IMR-90 (cell line): ENCODE data around the gene PPP1R14C. TPM values are rescaled to one million over a fixed set of nuclear protein-coding genes. Genes with fewer than 3 reads are reported as not detected.

ENCODE experiments used
- ATAC-seq: fragments of 200-7000 bp; cut with Tn5 transposase; 2 replicates; pipeline ENCODE4 v1.9.1; 2020; ENCODE audit warnings: low read depth, mild to moderate bottlenecking, moderate library complexity
- BruUV-seq: library from RNA; stranded (reverse); fragments of 400-500 nt; replicated peaks from 2 replicates; lab custom pipeline; 2021; lab: Mats Ljungman, UMichigan
- CTCF ChIA-PET: fragments of 300-600 bp; formaldehyde crosslinking; extraction: SDS; loops from one replicate; lab custom pipeline; 2021; ENCODE audit warnings: antibody characterized with exemption; lab: Yijun Ruan, JAX
- POLR2A ChIA-PET: fragments of 300-600 bp; sonication (Branson Sonifier 250); formaldehyde crosslinking; loops from one replicate; lab custom pipeline; 2022; ENCODE audit warnings: antibody characterized with exemption; ENCODE audit not compliant: unreplicated experiment; lab: Charles Lee
- DNase-seq: peaks from one replicate; pipeline ENCODE4 v3.0.0; 2013
- H2AFZ ChIP-seq: replicated peaks from 2 replicates; pipeline ENCODE3; 2013; ENCODE audit warnings: low read length, mild to moderate bottlenecking; ENCODE audit not compliant: poor library complexity
- H2AK5ac ChIP-seq: 2 replicates; pipeline ENCODE4 v1.6.1; 2013; ENCODE audit warnings: low read depth, low read length, inconsistent platforms
- H2AK9ac ChIP-seq: replicated peaks from 2 replicates; pipeline ENCODE3; 2013; ENCODE audit warnings: mild to moderate bottlenecking, low read depth, low read length, moderate library complexity; ENCODE audit not compliant: poor library complexity
- H2BK120ac ChIP-seq: 2 replicates; pipeline ENCODE4 v1.6.1; 2013; ENCODE audit warnings: low read depth, low read length, inconsistent platforms
- H2BK15ac ChIP-seq: 3 replicates; pipeline ENCODE4 v1.6.1; 2013; ENCODE audit warnings: low read depth, low read length, inconsistent platforms
- H2BK20ac ChIP-seq: 2 replicates; pipeline ENCODE4 v1.6.1; 2013; ENCODE audit warnings: low read depth, mild to moderate bottlenecking, inconsistent platforms, low read length, moderate library complexity
- H2BK5ac ChIP-seq: 2 replicates; pipeline ENCODE4 v1.6.1; 2013; ENCODE audit warnings: mild to moderate bottlenecking, low read depth, low read length, inconsistent platforms; ENCODE audit not compliant: poor library complexity, severe bottlenecking
- H3K14ac ChIP-seq: replicated peaks from 2 replicates; pipeline ENCODE4 v1.6.1; 2013; ENCODE audit warnings: low read depth, low read length, inconsistent platforms
- H3K18ac ChIP-seq: 2 replicates; pipeline ENCODE4 v1.6.1; 2013; ENCODE audit warnings: low read depth, low read length, control low read depth
- H3K23ac ChIP-seq: 2 replicates; pipeline ENCODE4 v1.6.1; 2013; ENCODE audit warnings: low read depth, low read length, inconsistent platforms
- H3K27ac ChIP-seq: 2 replicates; pipeline ENCODE4 v1.5.1; 2013; ENCODE audit warnings: mild to moderate bottlenecking, control low read depth, low read length; ENCODE audit not compliant: insufficient read depth
- H3K27me3 ChIP-seq: 2 replicates; pipeline ENCODE4 v1.6.1; 2013; ENCODE audit warnings: low read length; ENCODE audit not compliant: control insufficient read depth, insufficient read depth
- H3K36me3 ChIP-seq: 2 replicates; pipeline ENCODE4 v1.6.1; 2013; ENCODE audit warnings: low read length, mixed read lengths; ENCODE audit not compliant: control insufficient read depth, insufficient read depth
- H3K4ac ChIP-seq: 2 replicates; pipeline ENCODE4 v1.6.1; 2013; ENCODE audit warnings: low read depth, low read length, inconsistent platforms
- H3K4me1 ChIP-seq: 2 replicates; pipeline ENCODE4 v1.6.1; 2013; ENCODE audit warnings: low read length, mixed read lengths; ENCODE audit not compliant: control insufficient read depth, insufficient read depth
- H3K4me2 ChIP-seq: 2 replicates; pipeline ENCODE4 v1.6.1; 2013; ENCODE audit warnings: low read depth, mild to moderate bottlenecking, control low read depth, low read length, moderate library complexity
- H3K4me3 ChIP-seq: 2 replicates; pipeline ENCODE4 v1.5.1; 2013; ENCODE audit warnings: low read depth, mild to moderate bottlenecking, control low read depth, low read length, moderate library complexity; ENCODE audit not compliant: insufficient read depth
- H3K56ac ChIP-seq: 2 replicates; pipeline ENCODE4 v1.6.1; 2013; ENCODE audit warnings: low read length, inconsistent platforms; ENCODE audit not compliant: insufficient read depth; ENCODE audit errors: extremely low read depth
- H3K79me1 ChIP-seq, 2 experiments: 2 replicates each; pipeline ENCODE4 v1.6.1; 2013; ENCODE audit warnings: low read length in 2 of 2, inconsistent platforms in 1 of 2, low read depth in 1 of 2
- H3K9ac ChIP-seq: 2 replicates; pipeline ENCODE4 v1.6.1; 2013; ENCODE audit warnings: low read depth, low read length, control low read depth
- H3K9me1 ChIP-seq: 2 replicates; pipeline ENCODE4 v1.6.1; 2013; ENCODE audit warnings: low read length, inconsistent platforms; ENCODE audit not compliant: insufficient read depth
- H3K9me3 ChIP-seq: 2 replicates; pipeline ENCODE4 v1.6.1; 2013; ENCODE audit warnings: low read length; ENCODE audit not compliant: control insufficient read depth, insufficient read depth
- H4K20me1 ChIP-seq: 2 replicates; pipeline ENCODE4 v1.6.1; 2013; ENCODE audit warnings: low read length, inconsistent platforms; ENCODE audit not compliant: insufficient read depth
- H4K5ac ChIP-seq: 2 replicates; pipeline ENCODE4 v1.6.1; 2013; ENCODE audit warnings: mild to moderate bottlenecking, low read depth, low read length, control low read depth
- H4K8ac ChIP-seq, 2 experiments: 2 replicates each; pipeline ENCODE4 v1.6.1; 2013; ENCODE audit warnings: low read depth in 2 of 2, low read length in 2 of 2, control low read depth in 1 of 2, inconsistent platforms in 1 of 2
- H4K91ac ChIP-seq: 2 replicates; pipeline ENCODE4 v1.6.1; 2013; ENCODE audit warnings: low read depth, low read length, inconsistent platforms; ENCODE audit not compliant: insufficient read depth
- BHLHE40 ChIP-seq: fragments of 150-350 bp; IDR thresholded peaks from 2 replicates; pipeline ENCODE4 v1.6.1; 2016; ENCODE audit warnings: mild to moderate bottlenecking, low read depth, low read length
- CEBPB ChIP-seq: IDR thresholded peaks from 2 replicates; pipeline ENCODE4 v1.6.1; 2012; ENCODE audit warnings: low read depth, low read length, improper control_type of control experiment
- CHD1 ChIP-seq: IDR thresholded peaks from 2 replicates; pipeline ENCODE4 v1.6.1; 2012; ENCODE audit warnings: low read depth, low read length, improper control_type of control experiment
- CTCF ChIP-seq: conservative IDR thresholded peaks from 2 replicates; pipeline ENCODE4 v1.5.1; 2012; ENCODE audit warnings: mild to moderate bottlenecking, low read depth, low read length, improper control_type of control experiment
- ELK1 ChIP-seq: fragments of 150-350 bp; IDR thresholded peaks from 2 replicates; pipeline ENCODE4 v1.6.1; 2016; ENCODE audit warnings: low read depth, mild to moderate bottlenecking, low read length, moderate library complexity, borderline replicate concordance
- FOS ChIP-seq: fragments of 150-350 bp; IDR thresholded peaks from 2 replicates; pipeline ENCODE4 v1.6.1; 2016; ENCODE audit warnings: low read depth, low read length
- MAFK ChIP-seq: IDR thresholded peaks from 2 replicates; pipeline ENCODE4 v1.6.1; 2012; ENCODE audit warnings: low read depth, low read length, improper control_type of control experiment
- MAZ ChIP-seq: IDR thresholded peaks from 2 replicates; pipeline ENCODE4 v1.6.1; 2012; ENCODE audit warnings: low read depth, mild to moderate bottlenecking, low read length, improper control_type of control experiment, moderate library complexity, borderline replicate concordance
- MXI1 ChIP-seq: IDR thresholded peaks from 2 replicates; pipeline ENCODE4 v1.6.1; 2012; ENCODE audit warnings: low read depth, mild to moderate bottlenecking, low read length, moderate library complexity, borderline replicate concordance
- NFE2L2 ChIP-seq: fragments of 150-350 bp; IDR thresholded peaks from 2 replicates; pipeline ENCODE4 v1.6.1; 2016; ENCODE audit warnings: low read depth, mild to moderate bottlenecking, low read length
- POLR2A ChIP-seq: IDR thresholded peaks from 2 replicates; pipeline ENCODE4 v1.6.1; 2012; ENCODE audit warnings: mild to moderate bottlenecking, low read depth, low read length
- RAD21 ChIP-seq: IDR thresholded peaks from 2 replicates; pipeline ENCODE4 v1.6.1; 2012; ENCODE audit warnings: low read length, improper control_type of control experiment
- RCOR1 ChIP-seq: IDR thresholded peaks from 2 replicates; pipeline ENCODE4 v1.6.1; 2012; ENCODE audit warnings: mild to moderate bottlenecking, low read length, improper control_type of control experiment; ENCODE audit not compliant: insufficient replicate concordance
- RFX5 ChIP-seq: IDR thresholded peaks from 2 replicates; pipeline ENCODE4 v1.8.0; 2012; ENCODE audit warnings: low read depth, mild to moderate bottlenecking, low read length, moderate library complexity
- SMC3 ChIP-seq: fragments of 150-350 bp; IDR thresholded peaks from 2 replicates; pipeline ENCODE4 v1.6.1; 2016; ENCODE audit warnings: low read depth, mild to moderate bottlenecking, antibody characterized with exemption, low read length, moderate library complexity
- USF2 ChIP-seq: fragments of 150-350 bp; IDR thresholded peaks from 2 replicates; pipeline ENCODE4 v1.6.1; 2017; ENCODE audit warnings: mild to moderate bottlenecking, antibody characterized with exemption, low read length, low read depth
- WGBS, 2 experiments: methylation state at CpG; one replicate each; pipeline versions ENCODE4 v1.1.5 to v1.1.7; 2013; ENCODE audit warnings: missing lambda C conversion rate in 2 of 2; ENCODE audit not compliant: insufficient read length in 1 of 2; ENCODE audit errors: extremely low coverage in 2 of 2; 5-methylcytosine and 5-hydroxymethylcytosine counted together
- dilution Hi-C: fragments of 300-500 bp; cut with HindIII; formaldehyde crosslinking; loops from one replicate; pipeline ENCODE4 v1.14.3; 2018; ENCODE audit warnings: low sequenced_read_pairs; ENCODE audit not compliant: unreplicated experiment
- in situ Hi-C: fragments of 300-500 bp; cut with MboI; formaldehyde crosslinking; loops from 3 replicates; pipeline ENCODE4 v1.14.3; 2019; ENCODE audit warnings: low sequenced_read_pairs, inconsistent platforms, mixed read lengths
- intact Hi-C: fragments of 100-400 bp; cut with micrococcal nuclease; formaldehyde crosslinking; loops from 2 replicates; pipeline ENCODE4 v1.10.0; 2022
- polyA plus RNA-seq, 3 experiments: library from polyadenylated mRNA; depleted of rRNA; stranded (reverse); fragments of >200 nt; gene quantifications; 2 replicates each; pipeline ENCODE4 v1.2.3, GENCODE V29; 2012; ENCODE audit warnings: low replicate concordance in 1 of 3
- total RNA-seq: library from RNA; depleted of rRNA; stranded (reverse); fragments of >200 nt; gene quantifications from 2 replicates; pipeline ENCODE4 v1.2.3, GENCODE V29; 2012

The PPP1R14C gene
- total and polyA plus RNA-seq, 2 of the 4 experiments (the other 2 are of a cell fraction), result not detected

GRCh38 chr6:150201772-150202329 lies 59.0 kb downstream of the PPP1R14C start:
- Histone ChIP-seq H4K8ac (no peak overlapping the region), H3K36me3 (no peaks in the 10 kb centered on the region), H3K9ac (no peak overlapping the region), H2AK9ac (no peak overlapping the region), H3K4me3 (no peak overlapping the region), H3K27me3 (peaks cover 5% of the 10 kb centered on the region), H3K23ac (no peak overlapping the region), H3K14ac (no peak overlapping the region), H3K27ac (no peak overlapping the region), H4K91ac (no peak overlapping the region), H3K4ac (no peak overlapping the region), H2AK5ac (no peak overlapping the region), H2AFZ (no peak overlapping the region), H3K4me1 (no peaks in the 10 kb centered on the region), H3K9me1 (no peaks in the 10 kb centered on the region), H4K5ac (no peak overlapping the region), H2BK5ac (no peak overlapping the region), H3K79me1 (no peaks in the 10 kb centered on the region), H2BK120ac (no peak overlapping the region), H3K9me3 (no peaks in the 10 kb centered on the region), H2BK15ac (no peak overlapping the region), H3K18ac (no peak overlapping the region), H2BK20ac (no peak overlapping the region), H4K20me1 (no peaks in the 10 kb centered on the region), H3K4me2 (no peak overlapping the region), H3K56ac (no peak overlapping the region)
- CTCF ChIA-PET, result no interaction called here
- in situ Hi-C loops, result no loop called here
- WGBS, 2 experiments, result 83% methylated on average over 2 of the region's 9 CpGs; no CpG with 5 or more reads in 1 of the 2 experiments
- DNase-seq, result no peak
- intact Hi-C loops, result no loop called here
- TF ChIP-seq FOS (no peak), MXI1 (no peak), CEBPB (no peak), CHD1 (no peak), MAFK (no peak), POLR2A (no peak), RAD21 (no peak), NFE2L2 (no peak), ELK1 (no peak), CTCF (no peak), MAZ (no peak), SMC3 (no peak), RCOR1 (no peak), USF2 (no peak), BHLHE40 (no peak), RFX5 (no peak)
- BruUV-seq, result no TSS peak
- dilution Hi-C loops, result no loop called here
- POLR2A ChIA-PET, result no interaction called here
- no peak for ATAC-seq
